ENCODE measurements around the gene LRRC8D.
"Not testable (repeated sequence)": the region's sequence is repeated elsewhere in the genome, so short reads cannot be mapped to it uniquely, and the experiment has no call there.

Gene LRRC8D

GRCh38 chr1:89975540-89976125, 154.8 kb downstream of the LRRC8D start:
- TF ChIP-seq CTCF (IDR thresholded peaks at IDR 0.05; ENCODE audit: extremely low read depth, missing control alignments): no peak

GRCh38 chr1:89978755-89979154, 157.9 kb downstream of the LRRC8D start:
- no peak for TF ChIP-seq CTCF (IDR thresholded peaks at IDR 0.05; ENCODE audit: extremely low read depth, missing control alignments)
- no peak for DNase-seq (ENCODE audit: low spot score)

More at GRCh38 chr1:89975540-89976125, 154.8 kb downstream of the LRRC8D start:
- no peak for DNase-seq (ENCODE audit: low spot score)

DNA sequence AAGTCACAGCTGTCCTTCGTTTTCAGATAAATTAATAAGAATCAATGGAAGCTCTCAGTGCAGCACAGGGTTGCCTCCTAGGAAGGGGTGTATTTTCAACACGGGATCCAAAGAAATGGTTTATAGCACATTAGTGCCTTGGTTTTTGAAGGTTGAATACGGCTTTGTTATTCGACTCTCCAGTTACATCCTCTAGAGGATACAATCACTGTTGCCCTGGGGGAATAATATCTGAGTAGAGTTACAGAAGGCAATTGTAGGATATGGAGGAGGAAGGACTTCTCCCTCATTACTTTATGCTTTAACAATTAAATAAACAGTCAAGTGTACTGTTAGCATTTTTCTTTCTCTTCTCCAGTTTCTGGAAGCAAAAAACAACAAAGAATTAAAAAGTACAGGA, 159.8 kb downstream of the LRRC8D start:
- no peak for DNase-seq (ENCODE audit: low spot score)
- no peak for TF ChIP-seq CTCF (IDR thresholded peaks at IDR 0.05; ENCODE audit: extremely low read depth, missing control alignments)

GRCh38 chr1:89982846-89983245, 162.0 kb downstream of the LRRC8D start:
- not testable (repeated sequence) for DNase-seq (ENCODE audit: low spot score)

DNA sequence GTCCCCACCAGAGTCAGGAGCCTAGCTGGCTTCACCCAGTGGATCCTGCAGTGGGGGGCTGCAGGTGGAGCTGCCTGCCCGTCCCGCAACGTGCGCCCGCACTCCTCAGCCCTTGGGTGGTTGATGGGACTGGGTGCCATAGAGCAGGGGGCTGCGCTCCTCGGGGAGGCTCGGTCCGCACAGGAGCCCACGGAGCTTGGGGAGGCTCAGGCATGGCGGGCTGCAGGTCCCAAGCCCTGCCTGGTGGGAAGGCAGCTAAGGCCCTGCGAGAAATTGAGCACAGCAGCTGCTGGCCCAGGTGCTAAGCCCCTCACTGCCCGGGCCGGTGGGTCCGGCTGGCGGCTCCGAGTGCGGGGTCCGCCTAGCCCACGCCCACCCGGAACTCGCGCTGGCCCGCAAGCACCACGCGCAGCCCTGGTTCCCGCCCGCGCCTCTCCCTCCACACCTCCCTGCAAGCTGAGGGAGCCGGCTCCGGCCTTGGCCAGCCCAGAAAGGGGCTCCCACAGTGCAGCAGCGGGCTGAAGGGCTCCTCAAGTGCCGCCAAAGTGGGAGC, 163.8 kb downstream of the LRRC8D start:
- not testable (repeated sequence) for DNase-seq (ENCODE audit: low spot score)

DNA sequence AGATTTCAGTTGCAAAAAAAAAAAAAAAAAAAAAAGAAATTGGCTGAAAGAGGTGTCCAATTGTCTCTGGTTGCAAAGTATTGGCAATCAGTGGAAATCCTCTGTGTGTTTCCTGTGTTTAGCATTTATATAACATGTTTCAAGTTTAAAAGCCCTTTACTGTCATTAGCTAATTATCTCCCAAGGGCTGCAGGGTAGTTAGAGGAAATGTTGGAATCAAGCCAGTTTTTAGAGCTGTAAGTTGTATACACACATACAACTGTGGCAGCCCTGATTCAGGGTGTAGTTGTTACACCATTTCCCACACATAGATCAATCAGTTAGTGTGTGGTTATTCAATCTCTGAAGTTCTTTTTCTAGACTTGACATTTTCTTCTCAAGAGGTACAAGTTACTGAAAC, 165.2 kb downstream of the LRRC8D start:
- no peak for DNase-seq (ENCODE audit: low spot score)
- no peak for TF ChIP-seq CTCF (IDR thresholded peaks at IDR 0.05; ENCODE audit: extremely low read depth, missing control alignments)

Data from GM20000 (cell line).